Measurements from ENCODE around the gene FUBP1. TPM values are rescaled to one million over a fixed set of nuclear protein-coding genes. Genes with fewer than 3 reads are reported as not detected.

FUBP1 gene
- total and polyA plus RNA-seq, 2 of the 8 experiments (the other 6 are each of a cell fraction or from before 2014, with no cell fraction given): 184 to 201 TPM

GRCh38 chr1:77938651-77939050, 40.2 kb downstream of the FUBP1 start:
- Histone ChIP-seq H2BK20ac (ENCODE audit: low read length) (no peak overlapping the region), H3K27ac (ENCODE audit: low read depth, low read length) (no peak overlapping the region), H3K4me3 (ENCODE audit: extremely low read depth in 1 of 4, insufficient read depth in 2 of 4, low read depth in 3 of 4, low read length in 4 of 4) (no peak overlapping the region), H3K79me2 (ENCODE audit: control insufficient read depth in 1 of 2, insufficient read depth in 2 of 2, low read length in 2 of 2) (no peaks in the 10 kb centered on the region), H2BK5ac (ENCODE audit: low read depth, low read length) (no peak overlapping the region), H2BK120ac (replicated peaks; ENCODE audit: low read depth, low read length) (no peak overlapping the region), H3K9ac (replicated peaks in 1 of 4; ENCODE audit: extremely low read depth in 1 of 4, low read depth in 3 of 4, low read length in 3 of 4) (no peak overlapping the region), H3K79me1 (ENCODE audit: low read depth, low read length) (no peaks in the 10 kb centered on the region), H4K91ac (replicated peaks; ENCODE audit: insufficient read length, low read length) (no peak overlapping the region), H2AK5ac (ENCODE audit: low read depth, low read length) (no peak overlapping the region), H4K5ac (ENCODE audit: insufficient read length, low read depth, low read length) (no peak overlapping the region), H3K18ac (ENCODE audit: extremely low read depth, low read length) (no peak overlapping the region), H3K4ac (replicated peaks; ENCODE audit: insufficient read length, low read depth, low read length) (no peak overlapping the region), H3K4me2 (ENCODE audit: insufficient read depth in 1 of 2, low read depth in 2 of 2, low read length in 2 of 2) (no peak overlapping the region), H4K8ac (ENCODE audit: extremely low read depth, insufficient read depth, low read length) (no peak overlapping the region), H2BK12ac (ENCODE audit: low read depth, low read length) (no peak overlapping the region), H3K14ac (ENCODE audit: insufficient read length) (no peak overlapping the region), H3K9me3 (ENCODE audit: insufficient read depth in 2 of 2, low read depth in 1 of 2, low read length in 1 of 2) (no peaks in the 10 kb centered on the region), H4K20me1 (replicated peaks in 1 of 2; ENCODE audit: control insufficient read depth in 1 of 2, insufficient read depth in 2 of 2, low read length in 2 of 2) (no peaks in the 10 kb centered on the region), H3K23me2 (ENCODE audit: low read depth, low read length) (no peaks in the 10 kb centered on the region; the same call in 1 of the 2 replicates), H3K36me3 (ENCODE audit: control insufficient read depth in 2 of 4, insufficient read depth in 4 of 4, low read length in 3 of 4) (peaks cover 0 to 20% (median 0%) of the 10 kb centered on the region in 4 experiments; a peak in 3 of 8 replicates), H3K27me3 (replicated peaks in 1 of 4; ENCODE audit: control insufficient read depth in 3 of 4, extremely low read depth in 1 of 4, insufficient read depth in 3 of 4, low read length in 3 of 4) (no peaks in the 10 kb centered on the region), H2BK15ac (ENCODE audit: low read length) (no peak overlapping the region), H3K4me1 (replicated peaks in 1 of 4; ENCODE audit: control insufficient read depth in 3 of 4, insufficient read depth in 4 of 4, low read length in 3 of 4) (no peaks in the 10 kb centered on the region), H2AFZ (ENCODE audit: low read length) (no peak overlapping the region), H3K23ac (ENCODE audit: insufficient read length) (no peak overlapping the region), H3K56ac (replicated peaks; ENCODE audit: insufficient read length, low read depth, low read length) (no peak overlapping the region)
- FAIRE-seq (no peak), DNase-seq (ENCODE audit: low read depth in 1 of 2, low spot score in 2 of 2) (no peak)
- ChIA-PET CTCF (ENCODE audit: partially characterized antibody) (no interaction called here), POLR2A (ENCODE audit: partially characterized antibody) (interaction anchor here (0.9 to 2.0 kb wide), 4 partner anchors 12 to 40 kb away, joined by 3 to 5 read pairs (median 4); partner anchors contain the start of gene FUBP1)
- TF ChIP-seq SIRT6 (IDR thresholded peaks at IDR 0.05; ENCODE audit: low read length): no peak
- TF ChIP-seq SRF (IDR thresholded peaks at IDR 0.05; ENCODE audit: low read depth, low read length): no peak
- no peak for TF ChIP-seq BACH1 (IDR thresholded peaks at IDR 0.05; ENCODE audit: low read length)
- TF ChIP-seq CTBP2 (IDR thresholded peaks at IDR 0.05; ENCODE audit: borderline replicate concordance, insufficient read depth, insufficient read length, low read length): no peak
- TF ChIP-seq EP300 (IDR thresholded peaks at IDR 0.05; ENCODE audit: borderline replicate concordance in 1 of 2, low read depth in 2 of 2, low read length in 2 of 2): no peak
- TF ChIP-seq ATF3 (IDR thresholded peaks at IDR 0.05; ENCODE audit: insufficient read depth, low read depth, low read length): no peak
- no peak for TF ChIP-seq KDM4A (IDR thresholded peaks at IDR 0.05; ENCODE audit: low read depth, low read length, severe bottlenecking)
- TF ChIP-seq TBP (IDR thresholded peaks at IDR 0.05; ENCODE audit: low read depth, low read length): no peak
- no peak for TF ChIP-seq BCL11A (IDR thresholded peaks at IDR 0.05; ENCODE audit: low read depth in 2 of 2, low read length in 2 of 2)
- TF ChIP-seq SAP30 (IDR thresholded peaks at IDR 0.05; ENCODE audit: insufficient read depth, insufficient replicate concordance, low read length): no peak
- no peak for TF ChIP-seq GABPA (IDR thresholded peaks at IDR 0.05; ENCODE audit: borderline replicate concordance, insufficient read depth, low read length)
- TF ChIP-seq CHD2 (IDR thresholded peaks at IDR 0.05; ENCODE audit: low read length): no peak
- TF ChIP-seq POLR2AphosphoS5 (IDR thresholded peaks at IDR 0.05; ENCODE audit: low read depth, low read length): no peak
- TF ChIP-seq RBBP5 (IDR thresholded peaks at IDR 0.05; ENCODE audit: borderline replicate concordance, low read depth, low read length): no peak
- TF ChIP-seq ASH2L (IDR thresholded peaks at IDR 0.05; ENCODE audit: low read length): no peak

Data from H1 (cell line).